Chondrocyte (in vitro differentiated cells): ENCODE data around the gene PLS3. TPM values are rescaled to one million over a fixed set of nuclear protein-coding genes. Genes with fewer than 3 reads are reported as not detected.

Experiments used
- DNase-seq: peaks from one replicate; pipeline ENCODE4 v3.0.0; 2021; ENCODE audit warnings: mixed read lengths, low spot score
- H3K27ac Mint-ChIP-seq: one replicate; pipeline ENCODE4 v1.8.0; 2021; ENCODE audit warnings: mild to moderate bottlenecking, moderate library complexity, mixed read lengths; ENCODE audit not compliant: unreplicated experiment
- H3K27me3 Mint-ChIP-seq: 2 replicates; pipeline ENCODE4 v1.8.0; 2021; ENCODE audit warnings: low read depth, mixed read lengths
- H3K36me3 Mint-ChIP-seq: 2 replicates; pipeline ENCODE4 v1.8.0; 2021; ENCODE audit warnings: low read depth, mixed read lengths
- H3K4me1 Mint-ChIP-seq: 2 replicates; pipeline ENCODE4 v1.8.0; 2021; ENCODE audit warnings: low read depth, mild to moderate bottlenecking, mixed read lengths
- H3K4me3 Mint-ChIP-seq: one replicate; pipeline ENCODE4 v1.8.0; 2021; ENCODE audit warnings: mild to moderate bottlenecking, moderate library complexity, mixed read lengths; ENCODE audit not compliant: unreplicated experiment
- H3K9me3 Mint-ChIP-seq: 2 replicates; pipeline ENCODE4 v1.8.0; 2021; ENCODE audit warnings: low read depth, mixed read lengths
- total RNA-seq: library from RNA; stranded (reverse); gene quantifications from 3 replicates; pipeline ENCODE4 v1.2.1, GENCODE V29; 2021
- TF ChIP-seq, protein P1 (sequence below): fragments of 200-600 bp; sonication (generic); IDR thresholded peaks from 2 replicates; pipeline ENCODE4 v1.5.0; 2021; ENCODE audit warnings: antibody characterized with exemption, mild to moderate bottlenecking, moderate library complexity

Gene PLS3
- total RNA-seq, 1 donor from 2014 or later: 660 TPM

DNA sequence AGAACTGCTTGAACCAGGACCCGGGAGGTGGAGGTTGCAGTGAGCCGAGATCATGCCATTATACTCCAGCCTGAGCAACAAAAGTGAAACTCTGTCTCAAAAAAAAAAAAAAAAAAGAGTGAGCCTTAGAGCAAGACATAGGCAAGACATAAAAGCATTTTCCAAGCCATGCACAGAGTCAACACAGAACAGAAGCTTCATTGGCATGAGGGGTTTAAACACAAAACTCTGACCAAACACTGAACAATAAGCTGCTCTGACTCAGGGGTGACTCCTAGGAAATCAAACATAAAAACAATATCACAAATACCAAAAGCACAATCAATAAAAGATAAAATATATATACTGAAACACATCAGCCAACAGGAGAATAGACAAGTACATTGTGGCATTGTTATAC is 136.8 kb downstream of the PLS3 start:
- no peak overlapping the region for H3K4me3 Mint-ChIP-seq
- no peaks in the 10 kb centered on the region for H3K9me3 Mint-ChIP-seq
- H3K27me3 Mint-ChIP-seq: peaks cover 11% of the 10 kb centered on the region
- TF ChIP-seq, protein P1, sequence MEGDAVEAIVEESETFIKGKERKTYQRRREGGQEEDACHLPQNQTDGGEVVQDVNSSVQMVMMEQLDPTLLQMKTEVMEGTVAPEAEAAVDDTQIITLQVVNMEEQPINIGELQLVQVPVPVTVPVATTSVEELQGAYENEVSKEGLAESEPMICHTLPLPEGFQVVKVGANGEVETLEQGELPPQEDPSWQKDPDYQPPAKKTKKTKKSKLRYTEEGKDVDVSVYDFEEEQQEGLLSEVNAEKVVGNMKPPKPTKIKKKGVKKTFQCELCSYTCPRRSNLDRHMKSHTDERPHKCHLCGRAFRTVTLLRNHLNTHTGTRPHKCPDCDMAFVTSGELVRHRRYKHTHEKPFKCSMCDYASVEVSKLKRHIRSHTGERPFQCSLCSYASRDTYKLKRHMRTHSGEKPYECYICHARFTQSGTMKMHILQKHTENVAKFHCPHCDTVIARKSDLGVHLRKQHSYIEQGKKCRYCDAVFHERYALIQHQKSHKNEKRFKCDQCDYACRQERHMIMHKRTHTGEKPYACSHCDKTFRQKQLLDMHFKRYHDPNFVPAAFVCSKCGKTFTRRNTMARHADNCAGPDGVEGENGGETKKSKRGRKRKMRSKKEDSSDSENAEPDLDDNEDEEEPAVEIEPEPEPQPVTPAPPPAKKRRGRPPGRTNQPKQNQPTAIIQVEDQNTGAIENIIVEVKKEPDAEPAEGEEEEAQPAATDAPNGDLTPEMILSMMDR: no peak
- no peak overlapping the region for H3K27ac Mint-ChIP-seq
- no peaks in the 10 kb centered on the region for H3K36me3 Mint-ChIP-seq
- no peak for DNase-seq
- H3K4me1 Mint-ChIP-seq: no peaks in the 10 kb centered on the region
